ENCODE results near the gene SNAPC2. TPM values are rescaled to one million over a fixed set of nuclear protein-coding genes. Genes with fewer than 3 reads are reported as not detected.

SNAPC2 gene
- total RNA-seq, 1 donor from 2014 or later, result 32.0 TPM

- H3K4me3 ChIP-seq (ENCODE audit: low read depth, low read length), result no peak overlapping the region
- no peak for DNase-seq (ENCODE audit: low read depth)
- H3K27me3 ChIP-seq (ENCODE audit: control insufficient read depth, insufficient read depth, low read length), result peaks cover 11% of the 10 kb centered on the region
- TF ChIP-seq CTCF (IDR thresholded peaks at IDR 0.05; ENCODE audit: insufficient read depth, low read length, poor library complexity, severe bottlenecking), result no peak
- no peaks in the 10 kb centered on the region for H3K36me3 ChIP-seq (ENCODE audit: control insufficient read depth, insufficient read depth, low read length)
These were observed 2.1 kb downstream of the SNAPC2 start for GRCh38 chr19:7921967-7922835.

GRCh38 chr19:7922836-7923195 lies 2.7 kb downstream of the SNAPC2 start:
- TF ChIP-seq CTCF (IDR thresholded peaks at IDR 0.05; ENCODE audit: insufficient read depth, low read length, poor library complexity, severe bottlenecking), result no peak

GRCh38 chr19:7923295-7924191 lies 3.4 kb downstream of the SNAPC2 start:
- DNase-seq (ENCODE audit: low read depth), result no peak
- Histone ChIP-seq H3K27me3 (ENCODE audit: control insufficient read depth, insufficient read depth, low read length) (peaks cover 3% of the 10 kb centered on the region), H3K36me3 (ENCODE audit: control insufficient read depth, insufficient read depth, low read length) (no peaks in the 10 kb centered on the region), H3K4me3 (ENCODE audit: low read depth, low read length) (no peak overlapping the region)
- TF ChIP-seq CTCF (IDR thresholded peaks at IDR 0.05; ENCODE audit: insufficient read depth, low read length, poor library complexity, severe bottlenecking), result no peak

More at GRCh38 chr19:7922836-7923195, 2.7 kb downstream of the SNAPC2 start:
- DNase-seq (ENCODE audit: low read depth), result no peak
- Histone ChIP-seq H3K27me3 (ENCODE audit: control insufficient read depth, insufficient read depth, low read length) (peaks cover 5% of the 10 kb centered on the region), H3K36me3 (ENCODE audit: control insufficient read depth, insufficient read depth, low read length) (no peaks in the 10 kb centered on the region), H3K4me3 (ENCODE audit: low read depth, low read length) (no peak overlapping the region)

GRCh38 chr19:7924241-7924640 lies 4.1 kb downstream of the SNAPC2 start:
- no peaks in the 10 kb centered on the region for H3K36me3 ChIP-seq (ENCODE audit: control insufficient read depth, insufficient read depth, low read length)
- no peaks in the 10 kb centered on the region for H3K27me3 ChIP-seq (ENCODE audit: control insufficient read depth, insufficient read depth, low read length)
- H3K4me3 ChIP-seq (ENCODE audit: low read depth, low read length), result no peak overlapping the region
- TF ChIP-seq CTCF (IDR thresholded peaks at IDR 0.05; ENCODE audit: insufficient read depth, low read length, poor library complexity, severe bottlenecking), result no peak
- no peak for DNase-seq (ENCODE audit: low read depth)

- Histone ChIP-seq H3K4me3 (ENCODE audit: low read depth, low read length) (peak overlapping the region; percentile 39), H3K27me3 (ENCODE audit: control insufficient read depth, insufficient read depth, low read length) (no peaks in the 10 kb centered on the region)
These were observed 4.6 kb downstream of the SNAPC2 start for GRCh38 chr19:7924651-7925170.

More at GRCh38 chr19:7924651-7925170, 4.6 kb downstream of the SNAPC2 start:
- TF ChIP-seq CTCF (IDR thresholded peaks at IDR 0.05; ENCODE audit: insufficient read depth, low read length, poor library complexity, severe bottlenecking), result no peak
- no peak for DNase-seq (ENCODE audit: low read depth)
- H3K36me3 ChIP-seq (ENCODE audit: control insufficient read depth, insufficient read depth, low read length), result no peaks in the 10 kb centered on the region

Data from kidney epithelial cell (primary cell).